ENCODE measurements around the gene DCAKD. TPM values are rescaled to one million over a fixed set of nuclear protein-coding genes. Genes with fewer than 3 reads are reported as not detected.

The DCAKD gene
- total and polyA plus RNA-seq, 10 of the 15 experiments (the other 5 are each of a cell fraction or from before 2014, with no cell fraction given): 11.6 to 62.7 (median 38.3) TPM

DNA sequence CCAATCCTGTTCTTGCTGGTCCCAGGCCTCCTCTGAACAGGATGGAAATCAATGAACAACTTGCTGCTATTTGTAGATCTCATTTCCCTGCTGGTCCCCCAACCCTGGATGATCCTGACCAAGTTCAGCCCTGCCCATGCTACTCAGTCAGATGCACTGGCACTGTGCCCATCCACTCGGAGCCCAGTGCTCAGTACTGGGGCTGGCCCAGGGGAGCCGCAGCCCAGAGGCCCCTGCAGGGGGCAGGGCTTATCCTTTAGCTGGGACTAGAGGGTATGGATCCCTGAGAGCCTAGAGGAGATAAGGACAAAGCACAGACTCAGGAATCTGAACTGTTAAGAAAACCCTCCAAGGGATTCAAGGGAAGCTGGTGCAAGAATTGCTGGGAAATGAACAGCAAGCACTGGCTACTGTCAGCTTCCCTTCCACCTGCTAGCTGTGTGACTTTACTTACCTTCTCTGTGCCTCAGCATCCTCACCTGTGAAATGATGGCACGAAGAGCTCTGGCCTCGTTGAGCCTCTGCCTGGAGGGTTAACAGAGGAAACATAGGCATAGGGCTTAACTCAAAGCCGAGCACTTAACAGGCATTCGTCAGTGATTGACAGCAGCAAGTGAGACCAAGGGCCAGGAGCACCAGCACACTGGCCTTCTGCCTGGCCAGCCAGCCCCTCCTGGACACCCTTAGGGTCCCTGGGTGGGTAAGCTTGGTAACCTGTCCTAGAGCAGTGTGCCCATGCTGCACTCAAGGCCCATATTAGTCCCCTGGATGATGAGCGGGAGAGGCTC, 53.5 kb downstream of the DCAKD start:
- H3K4me2 ChIP-seq (ENCODE audit: control insufficient read depth, insufficient read depth): no peak overlapping the region
- no peaks in the 10 kb centered on the region; a peak in 2 of 4 replicates for H3K27me3 ChIP-seq (replicated peaks in 1 of 2; ENCODE audit: control insufficient read depth in 2 of 2, insufficient read depth in 2 of 2, low read length in 1 of 2)
- WGBS (ENCODE audit: insufficient coverage, insufficient replicate concordance, low lambda C conversion rate, missing lambda C conversion rate): 49% methylated on average over 7 of the region's 7 CpGs
- SMC1A ChIA-PET (ENCODE audit: uncharacterized antibody, unreplicated experiment): interaction anchor here (0.6 kb wide), 1 partner anchor 78 kb away, joined by 3 read pairs; no protein-coding TSS in a partner anchor
- no TSS peak for BruUV-seq (replicated peaks)
- H3K4me3 ChIP-seq: no peak overlapping the region
- CTCF ChIA-PET: interaction anchor here (1.5 kb wide), 1 partner anchor 25 kb away, joined by 3 read pairs; no protein-coding TSS in a partner anchor
- H3K9me3 ChIP-seq (replicated peaks; ENCODE audit: control insufficient read depth, insufficient read depth, low read length): peaks cover 2% of the 10 kb centered on the region; the same call in 1 of the 3 replicates
- no peaks in the 10 kb centered on the region for H3K36me3 ChIP-seq (ENCODE audit: control insufficient read depth in 2 of 2, insufficient read depth in 2 of 2, low read length in 1 of 2)
- no peak overlapping the region for H2AFZ ChIP-seq (ENCODE audit: control insufficient read depth, low read depth, low read length)
- H3K79me2 ChIP-seq (ENCODE audit: control insufficient read depth, insufficient read depth, low read length): no peaks in the 10 kb centered on the region
- POLR2A ChIA-PET: no interaction called here
- FAIRE-seq: no peak
- H3K4me1 ChIP-seq (ENCODE audit: control insufficient read depth, insufficient read depth, low read length): no peaks in the 10 kb centered on the region
- no peak for DNase-seq (ENCODE audit: low read depth, low spot score)
- TF ChIP-seq CHD2 (IDR thresholded peaks at IDR 0.05; ENCODE audit: borderline replicate concordance, low read depth, low read length): no peak
- 0 out of 2 replicates have a peak, but pooled peaks have one; percentile 7 for TF ChIP-seq FOXK2 (IDR thresholded peaks at IDR 0.05)
- TF ChIP-seq NBN (IDR thresholded peaks at IDR 0.05): no peak
- no peak for TF ChIP-seq IKZF2 (IDR thresholded peaks at IDR 0.05)
- TF ChIP-seq STAT1 (conservative IDR thresholded peaks at IDR 0.05): no peak
- no peak for TF ChIP-seq TCF3 (IDR thresholded peaks at IDR 0.05; ENCODE audit: borderline replicate concordance, insufficient read depth, low read depth, low read length)
- TF ChIP-seq RCOR1 (conservative IDR thresholded peaks at IDR 0.05; ENCODE audit: low read depth, low read length): no peak
- H3K27ac ChIP-seq (ENCODE audit: control insufficient read depth, insufficient read depth): no peak overlapping the region
- ATAC-seq: no peak
- intact Hi-C loops (cut with micrococcal nuclease; ENCODE audit: unreplicated experiment): no loop called here
- in situ Hi-C loops (cut with MboI): no loop called here
- RAD21 ChIA-PET (ENCODE audit: unreplicated experiment): no interaction called here
- no peak overlapping the region for H3K9ac ChIP-seq (ENCODE audit: control insufficient read depth, insufficient read depth, low read length)
- H4K20me1 ChIP-seq (ENCODE audit: control insufficient read depth, insufficient read depth): no peaks in the 10 kb centered on the region

DNA sequence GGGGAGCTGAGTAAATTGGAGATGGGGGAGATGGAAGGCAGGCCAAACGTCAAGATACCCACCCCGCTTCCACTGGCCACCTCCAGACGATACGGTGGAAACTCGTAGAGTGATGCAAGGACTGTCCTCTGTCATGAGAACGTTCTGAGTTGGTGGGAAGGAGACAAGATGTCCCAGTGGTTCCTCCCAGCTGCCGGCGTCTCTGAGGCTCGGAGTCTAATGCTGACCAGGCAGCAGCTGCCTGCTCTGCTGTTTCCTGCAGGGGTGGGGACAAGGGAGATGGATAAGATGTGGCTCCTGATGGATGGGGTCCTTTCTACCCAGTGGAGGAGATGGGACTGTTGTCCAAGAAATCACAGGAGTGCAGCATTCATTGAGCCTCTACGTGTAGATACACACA, 55.1 kb downstream of the DCAKD start:
- no peaks in the 10 kb centered on the region; a peak in 2 of 4 replicates for H3K27me3 ChIP-seq (replicated peaks in 1 of 2; ENCODE audit: control insufficient read depth in 2 of 2, insufficient read depth in 2 of 2, low read length in 1 of 2)
- ATAC-seq: no peak
- ChIA-PET RAD21 (ENCODE audit: unreplicated experiment) (no interaction called here), POLR2A (interaction anchor here (0.5 kb wide), 1 partner anchor 324 kb away, joined by 3 read pairs; no protein-coding TSS in a partner anchor), SMC1A (ENCODE audit: uncharacterized antibody, unreplicated experiment) (no interaction called here), CTCF (no interaction called here)
- no peak overlapping the region for H2AFZ ChIP-seq (ENCODE audit: control insufficient read depth, low read depth, low read length)
- no peaks in the 10 kb centered on the region for H3K79me2 ChIP-seq (ENCODE audit: control insufficient read depth, insufficient read depth, low read length)
- in situ Hi-C loops (cut with MboI): no loop called here
- no peak for FAIRE-seq
- DNase-seq (ENCODE audit: low read depth, low spot score): no peak
- H3K36me3 ChIP-seq (ENCODE audit: control insufficient read depth in 2 of 2, insufficient read depth in 2 of 2, low read length in 1 of 2): no peaks in the 10 kb centered on the region
- WGBS (ENCODE audit: insufficient coverage, insufficient replicate concordance, low lambda C conversion rate, missing lambda C conversion rate): 56% methylated on average over 10 of the region's 10 CpGs
- no peaks in the 10 kb centered on the region for H3K4me1 ChIP-seq (ENCODE audit: control insufficient read depth, insufficient read depth, low read length)
- H3K4me2 ChIP-seq (ENCODE audit: control insufficient read depth, insufficient read depth): no peak overlapping the region
- no peaks in the 10 kb centered on the region for H4K20me1 ChIP-seq (ENCODE audit: control insufficient read depth, insufficient read depth)
- no peak overlapping the region for H3K27ac ChIP-seq (ENCODE audit: control insufficient read depth, insufficient read depth)
- peaks cover 2% of the 10 kb centered on the region; the same call in 1 of the 3 replicates for H3K9me3 ChIP-seq (replicated peaks; ENCODE audit: control insufficient read depth, insufficient read depth, low read length)
- H3K9ac ChIP-seq (ENCODE audit: control insufficient read depth, insufficient read depth, low read length): no peak overlapping the region
- H3K4me3 ChIP-seq: no peak overlapping the region
- intact Hi-C loops (cut with micrococcal nuclease; ENCODE audit: unreplicated experiment): no loop called here
- BruUV-seq (replicated peaks): no TSS peak
- TF ChIP-seq ZNF622 (IDR thresholded peaks at IDR 0.05) (no peak), CHD1 (IDR thresholded peaks at IDR 0.05; ENCODE audit: low read depth, low read length) (no peak), NR2F1 (conservative IDR thresholded peaks at IDR 0.05) (no peak), FOS (IDR thresholded peaks at IDR 0.05; ENCODE audit: borderline replicate concordance, extremely low read depth, insufficient read length) (no peak), JUNB (IDR thresholded peaks at IDR 0.05) (no peak), SMARCA5 (IDR thresholded peaks at IDR 0.05) (no peak), MTA3 (IDR thresholded peaks at IDR 0.05; ENCODE audit: borderline replicate concordance, low read length) (no peak), TBL1XR1 (IDR thresholded peaks at IDR 0.05; ENCODE audit: low read depth, low read length) (no peak), SPI1 (IDR thresholded peaks at IDR 0.05; ENCODE audit: borderline replicate concordance, insufficient read depth, low read depth, low read length) (no peak), ATF7 (IDR thresholded peaks at IDR 0.05; ENCODE audit: low read depth) (no peak), ZNF24 (IDR thresholded peaks at IDR 0.05) (no peak), RAD51 (IDR thresholded peaks at IDR 0.05) (no peak)
- TF ChIP-seq, protein P1, sequence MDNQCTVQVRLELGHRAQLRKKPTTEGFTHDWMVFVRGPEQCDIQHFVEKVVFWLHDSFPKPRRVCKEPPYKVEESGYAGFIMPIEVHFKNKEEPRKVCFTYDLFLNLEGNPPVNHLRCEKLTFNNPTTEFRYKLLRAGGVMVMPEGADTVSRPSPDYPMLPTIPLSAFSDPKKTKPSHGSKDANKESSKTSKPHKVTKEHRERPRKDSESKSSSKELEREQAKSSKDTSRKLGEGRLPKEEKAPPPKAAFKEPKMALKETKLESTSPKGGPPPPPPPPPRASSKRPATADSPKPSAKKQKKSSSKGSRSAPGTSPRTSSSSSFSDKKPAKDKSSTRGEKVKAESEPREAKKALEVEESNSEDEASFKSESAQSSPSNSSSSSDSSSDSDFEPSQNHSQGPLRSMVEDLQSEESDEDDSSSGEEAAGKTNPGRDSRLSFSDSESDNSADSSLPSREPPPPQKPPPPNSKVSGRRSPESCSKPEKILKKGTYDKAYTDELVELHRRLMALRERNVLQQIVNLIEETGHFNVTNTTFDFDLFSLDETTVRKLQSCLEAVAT (IDR thresholded peaks at IDR 0.05): no peak
